ENCODE data around the gene CCNL1. TPM values are rescaled to one million over a fixed set of nuclear protein-coding genes. Genes with fewer than 3 reads are reported as not detected.

The CCNL1 gene
- total RNA-seq, 2 donors from 2014 or later = 97.4 to 128 TPM

DNA sequence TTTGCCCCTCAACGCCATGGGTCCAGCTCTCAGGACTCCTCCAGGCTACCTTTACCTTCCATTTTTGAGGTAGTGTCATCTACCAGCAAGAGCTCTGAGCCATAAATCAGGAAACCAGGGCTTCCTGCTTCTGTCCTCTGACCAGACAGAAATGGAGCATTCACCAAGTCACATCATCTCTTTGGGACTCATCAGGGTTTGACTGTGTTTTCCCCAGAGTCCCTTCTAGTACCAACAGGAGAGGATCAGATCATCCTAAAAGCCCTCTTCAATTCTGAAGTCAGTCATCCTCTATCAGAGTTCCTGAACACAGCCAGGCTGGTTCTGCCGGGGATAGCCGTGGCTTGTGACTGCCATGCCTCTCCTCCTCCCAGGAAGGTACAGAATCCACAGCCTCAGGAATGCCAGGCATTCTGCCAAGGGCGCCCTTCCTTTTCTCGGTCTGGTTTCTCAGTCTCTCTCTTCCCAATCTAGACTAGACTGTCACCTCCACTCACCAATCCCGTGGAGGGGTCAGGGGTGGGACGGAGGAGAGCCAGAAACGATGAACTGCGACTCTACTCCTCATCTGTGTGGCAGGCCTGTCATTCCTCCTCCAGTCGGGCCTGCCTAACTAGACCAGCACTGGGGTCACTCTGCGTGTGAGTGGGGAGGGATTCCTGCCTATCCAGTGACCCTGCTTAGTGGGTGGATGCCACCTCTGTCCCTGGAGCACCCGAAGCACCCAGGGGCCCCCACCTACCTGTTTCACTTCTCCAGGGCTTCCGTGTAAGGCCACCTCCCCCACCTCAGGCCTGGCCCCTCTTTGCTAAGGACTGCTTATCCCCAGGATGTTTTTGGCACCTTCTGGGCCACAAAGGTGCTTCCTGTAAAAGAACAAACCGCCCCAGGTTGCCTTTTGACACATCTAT lies 30.9 kb downstream of the CCNL1 start:
- H3K27ac Mint-ChIP-seq = peak overlapping the region; percentile 98
- no peaks in the 10 kb centered on the region for H3K36me3 Mint-ChIP-seq (ENCODE audit: low read depth)
- no peak overlapping the region for H3K9ac ChIP-seq (ENCODE audit: extremely low read depth, low read length, poor library complexity, severe bottlenecking)
- H3K4me3 Mint-ChIP-seq = no peak overlapping the region
- peak; percentile 74 for DNase-seq
- H3K4me1 ChIP-seq (ENCODE audit: control insufficient read depth, insufficient read depth, low read length) = peaks cover 26% of the 10 kb centered on the region
- TF ChIP-seq, protein P1, sequence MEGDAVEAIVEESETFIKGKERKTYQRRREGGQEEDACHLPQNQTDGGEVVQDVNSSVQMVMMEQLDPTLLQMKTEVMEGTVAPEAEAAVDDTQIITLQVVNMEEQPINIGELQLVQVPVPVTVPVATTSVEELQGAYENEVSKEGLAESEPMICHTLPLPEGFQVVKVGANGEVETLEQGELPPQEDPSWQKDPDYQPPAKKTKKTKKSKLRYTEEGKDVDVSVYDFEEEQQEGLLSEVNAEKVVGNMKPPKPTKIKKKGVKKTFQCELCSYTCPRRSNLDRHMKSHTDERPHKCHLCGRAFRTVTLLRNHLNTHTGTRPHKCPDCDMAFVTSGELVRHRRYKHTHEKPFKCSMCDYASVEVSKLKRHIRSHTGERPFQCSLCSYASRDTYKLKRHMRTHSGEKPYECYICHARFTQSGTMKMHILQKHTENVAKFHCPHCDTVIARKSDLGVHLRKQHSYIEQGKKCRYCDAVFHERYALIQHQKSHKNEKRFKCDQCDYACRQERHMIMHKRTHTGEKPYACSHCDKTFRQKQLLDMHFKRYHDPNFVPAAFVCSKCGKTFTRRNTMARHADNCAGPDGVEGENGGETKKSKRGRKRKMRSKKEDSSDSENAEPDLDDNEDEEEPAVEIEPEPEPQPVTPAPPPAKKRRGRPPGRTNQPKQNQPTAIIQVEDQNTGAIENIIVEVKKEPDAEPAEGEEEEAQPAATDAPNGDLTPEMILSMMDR (conservative IDR thresholded peaks at IDR 0.05) = no peak
- H3K9me3 Mint-ChIP-seq = no peaks in the 10 kb centered on the region
- peaks cover 47% of the 10 kb centered on the region for H3K4me1 Mint-ChIP-seq
- no peaks in the 10 kb centered on the region for H3K9me3 ChIP-seq (ENCODE audit: control insufficient read depth, low read length)
- peak overlapping the region; percentile 92 for H3K27ac ChIP-seq (ENCODE audit: low read depth, low read length)
- no peaks in the 10 kb centered on the region for H3K36me3 ChIP-seq (ENCODE audit: control insufficient read depth, insufficient read depth, low read length)
- H3K27me3 ChIP-seq (ENCODE audit: control insufficient read depth, insufficient read depth, low read length, poor library complexity, severe bottlenecking) = no peaks in the 10 kb centered on the region
- WGBS, 2 experiments (ENCODE audit: insufficient coverage in 1 of 2, insufficient read length in 1 of 2) = 91 to 95% methylated on average over 2 to 14 of the region's 14 CpGs
- H3K4me3 ChIP-seq (ENCODE audit: low read length) = no peak overlapping the region
- no peaks in the 10 kb centered on the region for H3K27me3 Mint-ChIP-seq (ENCODE audit: insufficient read depth)

DNA sequence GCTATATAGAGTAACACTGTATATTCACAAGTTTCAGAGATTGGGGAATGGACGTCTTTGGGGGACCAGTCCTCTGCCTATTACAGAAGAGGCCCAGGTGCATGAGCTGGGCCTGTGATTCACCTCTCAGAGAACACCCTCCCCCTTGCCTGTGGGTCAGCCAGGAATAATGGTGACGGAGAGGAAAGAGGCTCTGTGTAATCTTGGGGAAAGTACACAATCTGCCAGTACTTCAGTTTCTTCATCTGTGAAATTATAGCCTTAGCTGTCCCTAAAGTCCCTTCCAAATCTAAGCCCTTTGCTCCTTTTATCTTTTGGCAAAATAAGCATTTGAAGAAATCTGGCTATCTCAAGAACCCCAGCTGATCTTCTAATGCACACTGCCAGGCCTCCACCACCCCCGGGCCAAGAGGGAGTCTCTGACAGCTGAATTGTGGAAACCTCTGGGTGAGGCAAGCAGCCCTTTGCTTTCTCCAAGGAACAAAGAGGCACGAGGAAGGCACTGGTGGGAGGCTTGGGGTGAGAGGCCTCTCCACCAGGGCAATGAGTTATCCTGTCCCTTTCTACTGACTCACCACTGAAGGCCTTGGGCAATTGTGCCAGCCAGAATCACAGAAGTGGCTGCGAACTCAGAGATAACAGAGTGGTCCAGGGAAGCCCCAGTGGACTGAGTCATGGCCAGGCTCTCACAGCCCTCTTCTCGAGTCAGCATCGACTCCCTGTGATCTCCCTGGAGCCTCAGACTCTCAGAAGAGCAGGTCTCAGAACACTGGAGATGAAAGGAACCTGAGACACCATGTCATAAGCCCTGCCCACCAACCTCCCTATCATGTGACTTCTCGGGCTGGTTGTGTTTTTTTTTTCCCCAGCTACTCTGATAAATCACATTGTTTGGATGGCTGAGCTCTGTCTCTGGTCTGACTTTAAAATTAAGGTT lies 31.8 kb downstream of the CCNL1 start:
- H3K27me3 ChIP-seq (ENCODE audit: control insufficient read depth, insufficient read depth, low read length, poor library complexity, severe bottlenecking) = no peaks in the 10 kb centered on the region
- DNase-seq = peak; percentile 73
- TF ChIP-seq, protein P1 (conservative IDR thresholded peaks at IDR 0.05) = no peak
- H3K4me1 ChIP-seq (ENCODE audit: control insufficient read depth, insufficient read depth, low read length) = peaks cover 26% of the 10 kb centered on the region
- no peaks in the 10 kb centered on the region for H3K36me3 Mint-ChIP-seq (ENCODE audit: low read depth)
- no peaks in the 10 kb centered on the region for H3K9me3 Mint-ChIP-seq
- no peak overlapping the region for H3K9ac ChIP-seq (ENCODE audit: extremely low read depth, low read length, poor library complexity, severe bottlenecking)
- no peak overlapping the region for H3K4me3 Mint-ChIP-seq
- no peak overlapping the region for H3K27ac ChIP-seq (ENCODE audit: low read depth, low read length)
- peaks cover 42% of the 10 kb centered on the region for H3K4me1 Mint-ChIP-seq
- H3K27me3 Mint-ChIP-seq (ENCODE audit: insufficient read depth) = no peaks in the 10 kb centered on the region
- 81 to 88% methylated on average over 5 to 8 of the region's 8 CpGs for WGBS, 2 experiments (ENCODE audit: insufficient coverage in 1 of 2, insufficient read length in 1 of 2)
- H3K4me3 ChIP-seq (ENCODE audit: low read length) = no peak overlapping the region
- H3K9me3 ChIP-seq (ENCODE audit: control insufficient read depth, low read length) = no peaks in the 10 kb centered on the region
- no peaks in the 10 kb centered on the region for H3K36me3 ChIP-seq (ENCODE audit: control insufficient read depth, insufficient read depth, low read length)
- peak overlapping the region; percentile 98 for H3K27ac Mint-ChIP-seq

DNA sequence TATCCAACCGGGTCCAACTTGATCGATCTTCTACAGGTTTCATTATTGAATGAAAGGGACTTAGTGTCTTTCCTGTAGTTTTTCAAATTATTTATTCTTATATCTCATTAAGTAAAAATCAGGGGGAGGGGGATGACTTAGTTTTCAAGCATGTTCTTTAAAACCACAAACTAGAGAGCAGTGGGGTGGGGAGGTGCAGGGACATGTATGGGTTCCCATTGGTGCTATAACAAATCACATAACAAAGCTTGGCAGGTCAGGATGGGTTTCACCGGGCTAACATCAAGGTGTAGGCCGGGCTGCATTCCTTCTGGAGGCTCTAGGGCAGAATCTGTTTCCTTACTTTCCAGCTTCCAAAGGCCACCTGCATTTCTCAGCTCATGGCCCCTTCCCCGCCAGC lies 32.7 kb downstream of the CCNL1 start:
- DNase-seq = no peak
- Histone ChIP-seq H3K4me3 (ENCODE audit: low read length) (no peak overlapping the region), H3K9me3 (ENCODE audit: control insufficient read depth, low read length) (no peaks in the 10 kb centered on the region), H3K27ac (ENCODE audit: low read depth, low read length) (no peak overlapping the region), H3K4me1 (ENCODE audit: control insufficient read depth, insufficient read depth, low read length) (peaks cover 26% of the 10 kb centered on the region), H3K36me3 (ENCODE audit: control insufficient read depth, insufficient read depth, low read length) (no peaks in the 10 kb centered on the region), H3K27me3 (ENCODE audit: control insufficient read depth, insufficient read depth, low read length, poor library complexity, severe bottlenecking) (no peaks in the 10 kb centered on the region), H3K9ac (ENCODE audit: extremely low read depth, low read length, poor library complexity, severe bottlenecking) (no peak overlapping the region)
- TF ChIP-seq, protein P1 (conservative IDR thresholded peaks at IDR 0.05) = no peak
- H3K27me3 Mint-ChIP-seq (ENCODE audit: insufficient read depth) = no peaks in the 10 kb centered on the region
- no peak overlapping the region for H3K4me3 Mint-ChIP-seq
- H3K27ac Mint-ChIP-seq = no peak overlapping the region
- H3K4me1 Mint-ChIP-seq = peaks cover 42% of the 10 kb centered on the region
- no peaks in the 10 kb centered on the region for H3K36me3 Mint-ChIP-seq (ENCODE audit: low read depth)
- H3K9me3 Mint-ChIP-seq = no peaks in the 10 kb centered on the region
- WGBS, 2 experiments (ENCODE audit: insufficient coverage in 1 of 2, insufficient read length in 1 of 2) = 88 to 96% methylated on average over 2 to 5 of the region's 5 CpGs

Measured in endodermal cell (in vitro differentiated cells).